MM.1S (cell line): ENCODE measurements around the gene KCNK16.
"Not testable (repeated sequence)": the region's sequence is repeated elsewhere in the genome, so short reads cannot be mapped to it uniquely, and the experiment has no call there.

Experiments
- DNase-seq: peaks from one replicate; pipeline ENCODE4 v3.0.0-alpha.2; 2015
- H2AFZ ChIP-seq: fragments of 300-600 bp; sonication (generic); 2 replicates; pipeline ENCODE4 v1.6.0; 2016; ENCODE audit warnings: antibody characterized with exemption, low read length
- H3F3A ChIP-seq: fragments of 300-600 bp; sonication (generic); 2 replicates; pipeline ENCODE4 v1.6.1; 2016; ENCODE audit warnings: mild to moderate bottlenecking, antibody characterized with exemption, low read length, moderate library complexity, mixed read lengths; ENCODE audit not compliant: insufficient read depth
- H3K27ac ChIP-seq: fragments of 300-600 bp; sonication (generic); 2 replicates; pipeline ENCODE4 v1.5.1; 2016; ENCODE audit warnings: mild to moderate bottlenecking, low read length
- H3K27me3 ChIP-seq: fragments of 300-600 bp; sonication (generic); replicated peaks from 2 replicates; pipeline ENCODE4 v1.6.0; 2016; ENCODE audit warnings: low read length; ENCODE audit not compliant: insufficient read depth
- H3K36me3 ChIP-seq: fragments of 300-600 bp; sonication (generic); replicated peaks from 2 replicates; pipeline ENCODE4 v1.6.1; 2016; ENCODE audit warnings: mild to moderate bottlenecking, low read length, mixed read lengths; ENCODE audit not compliant: insufficient read depth
- H3K4me1 ChIP-seq: fragments of 300-600 bp; sonication (generic); 2 replicates; pipeline ENCODE4 v1.6.1; 2016; ENCODE audit warnings: low read length, mixed read lengths
- H3K4me2 ChIP-seq: fragments of 300-600 bp; sonication (generic); 2 replicates; pipeline ENCODE4 v1.6.0; 2016; ENCODE audit warnings: low read depth, low read length
- H3K4me3 ChIP-seq: fragments of 300-600 bp; sonication (generic); 2 replicates; pipeline ENCODE4 v1.5.1; 2016; ENCODE audit warnings: low read length, mixed read lengths
- H3K79me2 ChIP-seq: fragments of 300-600 bp; sonication (generic); 2 replicates; pipeline ENCODE4 v1.6.1; 2016; ENCODE audit warnings: mixed run types, low read length, mixed read lengths
- H3K9ac ChIP-seq: fragments of 300-600 bp; sonication (generic); 2 replicates; pipeline ENCODE4 v1.6.1; 2016; ENCODE audit warnings: low read length, mixed read lengths
- H3K9me2 ChIP-seq: fragments of 300-600 bp; sonication (generic); replicated peaks from 2 replicates; pipeline ENCODE4 v1.6.1; 2016; ENCODE audit warnings: mild to moderate bottlenecking, low read length, mixed read lengths; ENCODE audit not compliant: insufficient read depth
- H3K9me3 ChIP-seq: fragments of 300-600 bp; sonication (generic); replicated peaks from 2 replicates; pipeline ENCODE4 v1.6.1; 2016; ENCODE audit warnings: mild to moderate bottlenecking, low read length, mixed read lengths; ENCODE audit not compliant: insufficient read depth
- H4K20me1 ChIP-seq: fragments of 300-600 bp; sonication (generic); 2 replicates; pipeline ENCODE4 v1.6.1; 2016; ENCODE audit warnings: mild to moderate bottlenecking, low read length, moderate library complexity, mixed read lengths; ENCODE audit not compliant: insufficient read depth
- CTCF ChIP-seq: fragments of 300-600 bp; sonication (generic); IDR thresholded peaks from 2 replicates; pipeline ENCODE4 v1.5.1; 2016; ENCODE audit warnings: antibody characterized with exemption, low read length, mixed read lengths
- EZH2 ChIP-seq: fragments of 300-600 bp; sonication (generic); optimal IDR thresholded peaks from 2 replicates; pipeline ENCODE3; 2017; ENCODE audit warnings: low read depth, mild to moderate bottlenecking, antibody characterized with exemption, low read length, mixed read lengths
- EZH2phosphoT487 ChIP-seq: fragments of 300-600 bp; sonication (generic); IDR thresholded peaks from 2 replicates; pipeline ENCODE4 v1.6.1; 2018; ENCODE audit warnings: antibody characterized with exemption, low read length

The KCNK16 gene

GRCh38 chr6:39292637-39293036, 29.9 kb downstream of the KCNK16 start:
- TF ChIP-seq CTCF = no peak
- TF ChIP-seq EZH2 = no peak
- TF ChIP-seq EZH2phosphoT487 = no peak
- no peak for DNase-seq
- Histone ChIP-seq H3K9me3 (no peaks in the 10 kb centered on the region), H3K79me2 (no peaks in the 10 kb centered on the region), H3K36me3 (no peaks in the 10 kb centered on the region), H3K4me1 (no peaks in the 10 kb centered on the region), H3F3A (no peaks in the 10 kb centered on the region), H3K4me3 (no peak overlapping the region), H2AFZ (no peak overlapping the region), H3K9ac (no peak overlapping the region), H3K9me2 (no peaks in the 10 kb centered on the region), H3K27me3 (no peaks in the 10 kb centered on the region; the same call in 1 of the 2 replicates), H3K4me2 (no peak overlapping the region), H4K20me1 (no peaks in the 10 kb centered on the region), H3K27ac (no peak overlapping the region)

- TF ChIP-seq EZH2phosphoT487 = no peak
- TF ChIP-seq CTCF = no peak
- no peak for TF ChIP-seq EZH2
- no peak overlapping the region for H3K4me2 ChIP-seq
- no peak for DNase-seq
- no peaks in the 10 kb centered on the region for H3K79me2 ChIP-seq
- H3K9me3 ChIP-seq = no peaks in the 10 kb centered on the region
- H3K9ac ChIP-seq = no peak overlapping the region
- no peak overlapping the region for H3K4me3 ChIP-seq
- H3K36me3 ChIP-seq = no peaks in the 10 kb centered on the region
- no peaks in the 10 kb centered on the region for H3K27me3 ChIP-seq
- no peaks in the 10 kb centered on the region for H3K9me2 ChIP-seq
- no peaks in the 10 kb centered on the region for H3F3A ChIP-seq
- H3K4me1 ChIP-seq = no peaks in the 10 kb centered on the region
- no peak overlapping the region for H3K27ac ChIP-seq
- no peak overlapping the region for H2AFZ ChIP-seq
- H4K20me1 ChIP-seq = no peaks in the 10 kb centered on the region
These were observed 33.0 kb downstream of the KCNK16 start for GRCh38 chr6:39289490-39289889.

GRCh38 chr6:39287601-39288000, 34.9 kb downstream of the KCNK16 start:
- H4K20me1 ChIP-seq = no peaks in the 10 kb centered on the region
- H3K9me3 ChIP-seq = no peaks in the 10 kb centered on the region
- H3K9me2 ChIP-seq = no peaks in the 10 kb centered on the region
- H3K27me3 ChIP-seq = no peaks in the 10 kb centered on the region
- no peak overlapping the region for H3K4me2 ChIP-seq
- no peak overlapping the region for H2AFZ ChIP-seq
- H3K27ac ChIP-seq = no peak overlapping the region
- H3K4me3 ChIP-seq = no peak overlapping the region
- H3K4me1 ChIP-seq = no peaks in the 10 kb centered on the region
- no peak overlapping the region for H3K9ac ChIP-seq
- H3K79me2 ChIP-seq = no peaks in the 10 kb centered on the region
- TF ChIP-seq CTCF (no peak), EZH2phosphoT487 (no peak), EZH2 (no peak)
- no peak for DNase-seq
- H3K36me3 ChIP-seq = no peaks in the 10 kb centered on the region
- H3F3A ChIP-seq = no peaks in the 10 kb centered on the region

GRCh38 chr6:39286596-39286995, 35.9 kb downstream of the KCNK16 start:
- H3K4me3 ChIP-seq, H3K9me2 ChIP-seq, H3F3A ChIP-seq, H3K27me3 ChIP-seq, H3K36me3 ChIP-seq, H3K27ac ChIP-seq, H4K20me1 ChIP-seq, DNase-seq, H3K9ac ChIP-seq, H3K4me1 ChIP-seq, H3K9me3 ChIP-seq, H3K79me2 ChIP-seq, H2AFZ ChIP-seq, H3K4me2 ChIP-seq: not testable (repeated sequence)
